GM20000 (cell line): ENCODE data around the gene GTPBP4.

Experiments used
- DNase-seq: peaks from one replicate; pipeline ENCODE4 v3.0.0; 2012; ENCODE audit warnings: low spot score
- CTCF ChIP-seq: IDR thresholded peaks from 2 replicates; pipeline ENCODE4 v1.5.1; 2012; ENCODE audit warnings: mild to moderate bottlenecking, control low read depth; ENCODE audit errors: extremely low read depth, missing control alignments

The GTPBP4 gene

GRCh38 chr10:1068380-1069361 lies 80.4 kb downstream of the GTPBP4 start:
- DNase-seq: no peak
- no peak for TF ChIP-seq CTCF
